ENCODE data around the gene SH3RF2. TPM values are rescaled to one million over a fixed set of nuclear protein-coding genes. Genes with fewer than 3 reads are reported as not detected.
A peak's percentile ranks its signal among the peaks of the same experiment; 100 is the strongest.

SH3RF2 gene
- total and polyA plus RNA-seq, 4 donors = 1.0 to 10.5 (median 4.9) TPM

DNA sequence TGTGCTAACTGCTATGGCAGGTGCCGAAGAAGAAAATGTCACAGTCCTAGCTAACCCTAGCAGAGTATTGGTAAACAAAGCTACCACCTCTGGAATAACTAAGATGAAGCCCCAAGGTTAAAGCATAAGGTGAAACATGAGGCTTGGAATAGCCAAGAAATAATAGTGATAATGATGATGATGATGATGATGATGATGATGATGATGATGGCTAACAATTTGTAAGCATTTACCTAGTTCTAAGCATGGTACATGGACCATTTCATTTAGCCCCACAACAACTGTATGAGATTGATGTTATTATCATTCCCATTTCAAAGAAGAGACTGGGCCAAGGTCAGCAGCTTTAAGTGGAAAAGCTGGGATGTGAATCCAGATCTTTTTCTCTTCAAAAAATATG is 35.3 kb downstream of the SH3RF2 start (continued):
- TF ChIP-seq, protein P1, sequence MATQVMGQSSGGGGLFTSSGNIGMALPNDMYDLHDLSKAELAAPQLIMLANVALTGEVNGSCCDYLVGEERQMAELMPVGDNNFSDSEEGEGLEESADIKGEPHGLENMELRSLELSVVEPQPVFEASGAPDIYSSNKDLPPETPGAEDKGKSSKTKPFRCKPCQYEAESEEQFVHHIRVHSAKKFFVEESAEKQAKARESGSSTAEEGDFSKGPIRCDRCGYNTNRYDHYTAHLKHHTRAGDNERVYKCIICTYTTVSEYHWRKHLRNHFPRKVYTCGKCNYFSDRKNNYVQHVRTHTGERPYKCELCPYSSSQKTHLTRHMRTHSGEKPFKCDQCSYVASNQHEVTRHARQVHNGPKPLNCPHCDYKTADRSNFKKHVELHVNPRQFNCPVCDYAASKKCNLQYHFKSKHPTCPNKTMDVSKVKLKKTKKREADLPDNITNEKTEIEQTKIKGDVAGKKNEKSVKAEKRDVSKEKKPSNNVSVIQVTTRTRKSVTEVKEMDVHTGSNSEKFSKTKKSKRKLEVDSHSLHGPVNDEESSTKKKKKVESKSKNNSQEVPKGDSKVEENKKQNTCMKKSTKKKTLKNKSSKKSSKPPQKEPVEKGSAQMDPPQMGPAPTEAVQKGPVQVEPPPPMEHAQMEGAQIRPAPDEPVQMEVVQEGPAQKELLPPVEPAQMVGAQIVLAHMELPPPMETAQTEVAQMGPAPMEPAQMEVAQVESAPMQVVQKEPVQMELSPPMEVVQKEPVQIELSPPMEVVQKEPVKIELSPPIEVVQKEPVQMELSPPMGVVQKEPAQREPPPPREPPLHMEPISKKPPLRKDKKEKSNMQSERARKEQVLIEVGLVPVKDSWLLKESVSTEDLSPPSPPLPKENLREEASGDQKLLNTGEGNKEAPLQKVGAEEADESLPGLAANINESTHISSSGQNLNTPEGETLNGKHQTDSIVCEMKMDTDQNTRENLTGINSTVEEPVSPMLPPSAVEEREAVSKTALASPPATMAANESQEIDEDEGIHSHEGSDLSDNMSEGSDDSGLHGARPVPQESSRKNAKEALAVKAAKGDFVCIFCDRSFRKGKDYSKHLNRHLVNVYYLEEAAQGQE (IDR thresholded peaks at IDR 0.05) = no peak
- no peak for TF ChIP-seq RAD21 (IDR thresholded peaks at IDR 0.05)
- TF ChIP-seq HNF4A (conservative IDR thresholded peaks at IDR 0.05) = no peak

DNA sequence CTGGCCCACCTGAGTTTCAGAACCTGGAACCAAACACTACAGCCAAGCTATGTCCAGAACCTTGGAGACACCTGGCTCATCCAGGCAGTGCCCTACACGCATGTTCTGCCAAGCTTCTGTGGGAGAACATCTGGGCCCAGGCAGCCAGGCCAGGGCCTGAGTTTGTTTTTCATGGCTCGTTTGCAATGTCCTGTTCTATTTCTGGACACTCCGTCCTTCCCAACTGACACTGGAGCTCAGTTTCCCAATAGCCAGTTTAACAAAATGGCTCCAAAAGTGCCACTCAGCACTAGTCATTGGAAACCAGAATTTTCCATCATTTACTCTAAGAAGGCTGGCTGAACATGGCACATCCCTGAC is 38.6 kb downstream of the SH3RF2 start:
- peaks cover 9 to 52% (median 42%) of the 10 kb centered on the region in 4 donors for H3K4me1 ChIP-seq (ENCODE audit: control insufficient read depth in 4 of 4, insufficient read depth in 4 of 4, low read length in 3 of 4)
- DNase-seq (ENCODE audit: low spot score) = no peak
- H3K27ac ChIP-seq (ENCODE audit: low read depth in 1 of 2, low read length in 2 of 2) = peak overlapping the region in 1 of 2 donors; percentile 2
- WGBS = 37% methylated on average over 3 of the region's 3 CpGs
- no peaks in the 10 kb centered on the region for H3K36me3 ChIP-seq (ENCODE audit: control insufficient read depth in 4 of 4, insufficient read depth in 3 of 4, low read depth in 1 of 4, low read length in 3 of 4)
- H3K9ac ChIP-seq (ENCODE audit: low read depth in 1 of 2, low read length in 2 of 2) = no peak overlapping the region
- peak in 1 of 2 donors; percentile 58 for TF ChIP-seq RAD21 (IDR thresholded peaks at IDR 0.05)
- TF ChIP-seq, protein P2, sequence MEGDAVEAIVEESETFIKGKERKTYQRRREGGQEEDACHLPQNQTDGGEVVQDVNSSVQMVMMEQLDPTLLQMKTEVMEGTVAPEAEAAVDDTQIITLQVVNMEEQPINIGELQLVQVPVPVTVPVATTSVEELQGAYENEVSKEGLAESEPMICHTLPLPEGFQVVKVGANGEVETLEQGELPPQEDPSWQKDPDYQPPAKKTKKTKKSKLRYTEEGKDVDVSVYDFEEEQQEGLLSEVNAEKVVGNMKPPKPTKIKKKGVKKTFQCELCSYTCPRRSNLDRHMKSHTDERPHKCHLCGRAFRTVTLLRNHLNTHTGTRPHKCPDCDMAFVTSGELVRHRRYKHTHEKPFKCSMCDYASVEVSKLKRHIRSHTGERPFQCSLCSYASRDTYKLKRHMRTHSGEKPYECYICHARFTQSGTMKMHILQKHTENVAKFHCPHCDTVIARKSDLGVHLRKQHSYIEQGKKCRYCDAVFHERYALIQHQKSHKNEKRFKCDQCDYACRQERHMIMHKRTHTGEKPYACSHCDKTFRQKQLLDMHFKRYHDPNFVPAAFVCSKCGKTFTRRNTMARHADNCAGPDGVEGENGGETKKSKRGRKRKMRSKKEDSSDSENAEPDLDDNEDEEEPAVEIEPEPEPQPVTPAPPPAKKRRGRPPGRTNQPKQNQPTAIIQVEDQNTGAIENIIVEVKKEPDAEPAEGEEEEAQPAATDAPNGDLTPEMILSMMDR (IDR thresholded peaks at IDR 0.05; ENCODE audit: low read depth, low read length, missing input control) = no peak
- no peak for TF ChIP-seq TAF1 (conservative IDR thresholded peaks at IDR 0.05)
- TF ChIP-seq HNF4A (conservative IDR thresholded peaks at IDR 0.05) = peak; percentile 38 to 66
- TF ChIP-seq, protein P3, sequence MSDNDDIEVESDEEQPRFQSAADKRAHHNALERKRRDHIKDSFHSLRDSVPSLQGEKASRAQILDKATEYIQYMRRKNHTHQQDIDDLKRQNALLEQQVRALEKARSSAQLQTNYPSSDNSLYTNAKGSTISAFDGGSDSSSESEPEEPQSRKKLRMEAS (IDR thresholded peaks at IDR 0.05) = peak; percentile 64
- peak; percentile 74 for TF ChIP-seq SP1 (IDR thresholded peaks at IDR 0.05)
- TF ChIP-seq YY1 (IDR thresholded peaks at IDR 0.05) = peak; percentile 95
- TF ChIP-seq, protein P1 (IDR thresholded peaks at IDR 0.05) = no peak
- TF ChIP-seq, protein P4, sequence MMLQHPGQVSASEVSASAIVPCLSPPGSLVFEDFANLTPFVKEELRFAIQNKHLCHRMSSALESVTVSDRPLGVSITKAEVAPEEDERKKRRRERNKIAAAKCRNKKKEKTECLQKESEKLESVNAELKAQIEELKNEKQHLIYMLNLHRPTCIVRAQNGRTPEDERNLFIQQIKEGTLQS (IDR thresholded peaks at IDR 0.05) = peak; percentile 29
- TF ChIP-seq, protein P5, sequence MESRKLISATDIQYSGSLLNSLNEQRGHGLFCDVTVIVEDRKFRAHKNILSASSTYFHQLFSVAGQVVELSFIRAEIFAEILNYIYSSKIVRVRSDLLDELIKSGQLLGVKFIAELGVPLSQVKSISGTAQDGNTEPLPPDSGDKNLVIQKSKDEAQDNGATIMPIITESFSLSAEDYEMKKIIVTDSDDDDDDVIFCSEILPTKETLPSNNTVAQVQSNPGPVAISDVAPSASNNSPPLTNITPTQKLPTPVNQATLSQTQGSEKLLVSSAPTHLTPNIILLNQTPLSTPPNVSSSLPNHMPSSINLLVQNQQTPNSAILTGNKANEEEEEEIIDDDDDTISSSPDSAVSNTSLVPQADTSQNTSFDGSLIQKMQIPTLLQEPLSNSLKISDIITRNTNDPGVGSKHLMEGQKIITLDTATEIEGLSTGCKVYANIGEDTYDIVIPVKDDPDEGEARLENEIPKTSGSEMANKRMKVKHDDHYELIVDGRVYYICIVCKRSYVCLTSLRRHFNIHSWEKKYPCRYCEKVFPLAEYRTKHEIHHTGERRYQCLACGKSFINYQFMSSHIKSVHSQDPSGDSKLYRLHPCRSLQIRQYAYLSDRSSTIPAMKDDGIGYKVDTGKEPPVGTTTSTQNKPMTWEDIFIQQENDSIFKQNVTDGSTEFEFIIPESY (IDR thresholded peaks at IDR 0.05) = peak; percentile 45
- TF ChIP-seq RXRA (IDR thresholded peaks at IDR 0.05) = peak; percentile 46 to 63
- peak in 1 of 2 donors; percentile 16 for TF ChIP-seq JUND (IDR thresholded peaks at IDR 0.05)
- TF ChIP-seq FOXA1 (IDR thresholded peaks at IDR 0.05) = no peak
- H3K9me3 ChIP-seq (ENCODE audit: control insufficient read depth in 4 of 4, low read length in 3 of 4) = no peaks in the 10 kb centered on the region
- no peaks in the 10 kb centered on the region for H3K27me3 ChIP-seq (ENCODE audit: control insufficient read depth in 4 of 4, insufficient read depth in 4 of 4, low read length in 3 of 4)
- no peak overlapping the region for H3K4me3 ChIP-seq (ENCODE audit: low read depth in 1 of 3, low read length in 3 of 3)

Measured in liver (tissue), 9 donors.